Adipocyte (in vitro differentiated cells): ENCODE measurements around the gene PSMB10.

Experiments used
- DNase-seq: peaks from one replicate; pipeline ENCODE4 v3.0.0-alpha.2; 2015; ENCODE audit warnings: low read depth
- H3K27me3 ChIP-seq: replicated peaks from 2 replicates; pipeline ENCODE4 v1.7.0; 2013; ENCODE audit warnings: mild to moderate bottlenecking, low read length, moderate library complexity; ENCODE audit not compliant: control insufficient read depth, insufficient read depth
- H3K36me3 ChIP-seq: 2 replicates; pipeline ENCODE4 v1.7.0; 2013; ENCODE audit warnings: low read length, mild to moderate bottlenecking, moderate library complexity; ENCODE audit not compliant: control insufficient read depth, insufficient read depth, severe bottlenecking
- H3K4me1 ChIP-seq: 2 replicates; pipeline ENCODE4 v1.7.0; 2013; ENCODE audit warnings: mild to moderate bottlenecking, low read length, moderate library complexity; ENCODE audit not compliant: control insufficient read depth, insufficient read depth
- H3K4me3 ChIP-seq: 2 replicates; pipeline ENCODE4 v1.7.0; 2013; ENCODE audit warnings: mild to moderate bottlenecking, low read length, moderate library complexity
- H3K9ac ChIP-seq: 2 replicates; pipeline ENCODE4 v1.7.0; 2013; ENCODE audit warnings: mild to moderate bottlenecking, low read length, moderate library complexity
- H3K9me3 ChIP-seq: 2 replicates; pipeline ENCODE4 v1.7.0; 2013; ENCODE audit warnings: mild to moderate bottlenecking, low read length, moderate library complexity; ENCODE audit not compliant: control insufficient read depth

Gene PSMB10

GRCh38 chr16:67968400-67969253 lies 32.0 kb upstream of the PSMB10 start, which contains the start of gene SLC12A4:
Gene SLC12A4, minus strand, starts transcription at chr16:67968637. Its CDS starts 84 bp downstream, at chr16:67968553.
- Histone ChIP-seq H3K4me1 (peaks cover 41% of the 10 kb centered on the region), H3K27me3 (no peaks in the 10 kb centered on the region), H3K4me3 (peak within 1 kb of the TSS; percentile 92), H3K36me3 (no peaks in the 10 kb centered on the region), H3K9ac (peak within 1 kb of the TSS; percentile 97), H3K9me3 (no peaks in the 10 kb centered on the region)
- peak; percentile 92 for DNase-seq

GRCh38 chr16:67967958-67968399 lies 31.3 kb upstream of the PSMB10 start:
- Histone ChIP-seq H3K4me3 (peak overlapping the region; percentile 92), H3K9ac (peak overlapping the region; percentile 97), H3K4me1 (peaks cover 48% of the 10 kb centered on the region), H3K9me3 (no peaks in the 10 kb centered on the region), H3K27me3 (no peaks in the 10 kb centered on the region), H3K36me3 (peaks cover under 1% of the 10 kb centered on the region)
- peak; percentile 86 for DNase-seq

- Histone ChIP-seq H3K9me3 (no peaks in the 10 kb centered on the region), H3K27me3 (no peaks in the 10 kb centered on the region), H3K9ac (peak overlapping the region; percentile 97), H3K4me3 (peak overlapping the region; percentile 92), H3K4me1 (peaks cover 54% of the 10 kb centered on the region), H3K36me3 (peaks cover 6% of the 10 kb centered on the region)
- DNase-seq, result peak; percentile 51
These were observed 30.7 kb upstream of the PSMB10 start for GRCh38 chr16:67967183-67967957.

- DNase-seq, result peak; percentile 59
These were observed 30.0 kb upstream of the PSMB10 start for GRCh38 chr16:67966549-67967182.

GRCh38 chr16:67965668-67966548 lies 29.3 kb upstream of the PSMB10 start:
- H3K4me1 ChIP-seq, result peaks cover 59% of the 10 kb centered on the region
- no peaks in the 10 kb centered on the region for H3K27me3 ChIP-seq
- H3K36me3 ChIP-seq, result peaks cover 21% of the 10 kb centered on the region
- peak; percentile 21 for DNase-seq
- peak overlapping the region; percentile 97 for H3K9ac ChIP-seq
- H3K9me3 ChIP-seq, result no peaks in the 10 kb centered on the region
- peak overlapping the region; percentile 92 for H3K4me3 ChIP-seq

More at GRCh38 chr16:67966549-67967182, 30.0 kb upstream of the PSMB10 start:
- Histone ChIP-seq H3K9ac (peak overlapping the region; percentile 97), H3K4me1 (peaks cover 59% of the 10 kb centered on the region), H3K36me3 (peaks cover 13% of the 10 kb centered on the region), H3K9me3 (no peaks in the 10 kb centered on the region), H3K27me3 (no peaks in the 10 kb centered on the region), H3K4me3 (peak overlapping the region; percentile 92)

- H3K4me1 ChIP-seq, result peaks cover 69% of the 10 kb centered on the region
- no peaks in the 10 kb centered on the region for H3K27me3 ChIP-seq
- H3K36me3 ChIP-seq, result peaks cover 32% of the 10 kb centered on the region
- H3K9ac ChIP-seq, result no peak overlapping the region
- H3K4me3 ChIP-seq, result no peak overlapping the region
- DNase-seq, result no peak
- H3K9me3 ChIP-seq, result no peaks in the 10 kb centered on the region
These were observed 28.0 kb upstream of the PSMB10 start for GRCh38 chr16:67964477-67965131.

GRCh38 chr16:67963662-67964321 lies 27.1 kb upstream of the PSMB10 start:
- peaks cover 73% of the 10 kb centered on the region for H3K4me1 ChIP-seq
- no peaks in the 10 kb centered on the region for H3K9me3 ChIP-seq
- peaks cover 38% of the 10 kb centered on the region for H3K36me3 ChIP-seq
- H3K9ac ChIP-seq, result no peak overlapping the region
- H3K4me3 ChIP-seq, result no peak overlapping the region
- peak; percentile 33 for DNase-seq
- no peaks in the 10 kb centered on the region for H3K27me3 ChIP-seq

- DNase-seq, result no peak
- no peaks in the 10 kb centered on the region for H3K27me3 ChIP-seq
- H3K36me3 ChIP-seq, result peaks cover 43% of the 10 kb centered on the region
These were observed 26.6 kb upstream of the PSMB10 start for GRCh38 chr16:67963292-67963661.

GRCh38 chr16:67962135-67962534 lies 25.5 kb upstream of the PSMB10 start:
- H3K36me3 ChIP-seq, result peaks cover 54% of the 10 kb centered on the region
- H3K9me3 ChIP-seq, result no peaks in the 10 kb centered on the region
- DNase-seq, result no peak
- H3K4me1 ChIP-seq, result peaks cover 75% of the 10 kb centered on the region
- no peak overlapping the region for H3K4me3 ChIP-seq
- no peaks in the 10 kb centered on the region for H3K27me3 ChIP-seq
- H3K9ac ChIP-seq, result no peak overlapping the region

More at GRCh38 chr16:67963292-67963661, 26.6 kb upstream of the PSMB10 start:
- no peak overlapping the region for H3K4me3 ChIP-seq
- H3K9me3 ChIP-seq, result no peaks in the 10 kb centered on the region
- H3K9ac ChIP-seq, result no peak overlapping the region
- H3K4me1 ChIP-seq, result peaks cover 76% of the 10 kb centered on the region
